Upper lobe of right lung (tissue), 1 donor: Measurements from ENCODE around the gene CRIP1. TPM values are rescaled to one million over a fixed set of nuclear protein-coding genes. Genes with fewer than 3 reads are reported as not detected.
A peak's percentile ranks its signal among the peaks of the same experiment; 100 is the strongest.

Experiments
- ATAC-seq: fragments of 200-7000 bp; cut with Tn5 transposase; one replicate; pipeline ENCODE4 v1.9.1; 2020; ENCODE audit warnings: mild to moderate bottlenecking, moderate library complexity
- DNase-seq: peaks from one replicate; pipeline ENCODE4 v3.0.0-alpha.2; 2020
- H3K27ac ChIP-seq: fragments of 200-600 bp; one replicate; pipeline ENCODE4 v1.8.0; 2022
- H3K27me3 ChIP-seq: fragments of 200-600 bp; one replicate; pipeline ENCODE4 v1.8.0; 2022; ENCODE audit warnings: mild to moderate bottlenecking
- H3K36me3 ChIP-seq: fragments of 200-600 bp; one replicate; pipeline ENCODE4 v1.8.0; 2022
- H3K4me1 ChIP-seq: fragments of 200-600 bp; one replicate; pipeline ENCODE4 v1.8.0; 2022
- H3K4me3 ChIP-seq: fragments of 200-600 bp; one replicate; pipeline ENCODE4 v1.8.0; 2022; ENCODE audit warnings: mild to moderate bottlenecking
- H3K9me3 ChIP-seq: fragments of 200-600 bp; one replicate; pipeline ENCODE4 v1.8.0; 2022
- CTCF ChIP-seq: fragments of 200-600 bp; IDR thresholded peaks from one replicate; pipeline ENCODE4 v1.8.0; 2022; ENCODE audit warnings: antibody characterized with exemption
- intact Hi-C: fragments of 100-400 bp; cut with DNase I; formaldehyde crosslinking; loops from one replicate; pipeline ENCODE4 v1.11.0; 2022
- total RNA-seq: library from RNA; stranded (reverse); fragmentation: NEBNext Ultra II Directional; extraction: Animal tissue kit (Norgen Biotek cat#: 25700); gene quantifications from one replicate; pipeline ENCODE4 v1.2.1, GENCODE V29; 2021
- donor health status: DM: no; HTN: yes; CAD: no; lungs with severe emphysema.

The CRIP1 gene
- total RNA-seq, 1 donor from 2014 or later: 96.2 TPM

GRCh38 chr14:105536691-105537579 is 50.2 kb downstream of the CRIP1 start:
- H3K4me3 ChIP-seq: no peak overlapping the region
- H3K36me3 ChIP-seq: no peaks in the 10 kb centered on the region
- DNase-seq (peak; percentile 44), ATAC-seq (no peak)
- TF ChIP-seq CTCF: no peak
- H3K9me3 ChIP-seq: no peaks in the 10 kb centered on the region
- H3K4me1 ChIP-seq: no peaks in the 10 kb centered on the region
- intact Hi-C loops: no loop called here
- H3K27ac ChIP-seq: no peak overlapping the region
- peaks cover 17% of the 10 kb centered on the region for H3K27me3 ChIP-seq

- no peak overlapping the region for H3K27ac ChIP-seq
- peak; percentile 82 for DNase-seq
- H3K9me3 ChIP-seq: no peaks in the 10 kb centered on the region
- no peaks in the 10 kb centered on the region for H3K36me3 ChIP-seq
- intact Hi-C loops: no loop called here
- H3K4me3 ChIP-seq: no peak overlapping the region
- H3K27me3 ChIP-seq: peaks cover 20% of the 10 kb centered on the region
- peak; percentile 87 for ATAC-seq
- no peaks in the 10 kb centered on the region for H3K4me1 ChIP-seq
- TF ChIP-seq CTCF: peak; percentile 99
Observed at GRCh38 chr14:105537580-105538474, 51.1 kb downstream of the CRIP1 start.

Other genes starting within 250 kb of the CRIP1 start
- gene BTBD6, start 238.4 kb upstream of the CRIP1 start, total RNA-seq: 51.3 TPM
- 31.2 TPM for gene BRF1, start 185.9 kb upstream of the CRIP1 start, total RNA-seq
- gene PACS2, start 172.1 kb upstream of the CRIP1 start, total RNA-seq: 86.6 TPM
- gene TEX22, start 88.3 kb upstream of the CRIP1 start, total RNA-seq: 3.2 TPM
- gene MTA1, start 67.1 kb upstream of the CRIP1 start, total RNA-seq: 74.8 TPM
- gene CRIP2, start 12.1 kb upstream of the CRIP1 start, total RNA-seq: 191 TPM
- 7.9 TPM for gene TEDC1, start 4.4 kb downstream of the CRIP1 start, total RNA-seq
- 1.5 TPM for gene TMEM121, start 39.7 kb downstream of the CRIP1 start, total RNA-seq